ENCODE data around the gene NUMB.
"Not testable (repeated sequence)": the region's sequence is repeated elsewhere in the genome, so short reads cannot be mapped to it uniquely, and the experiment has no call there.

NUMB gene

GRCh38 chr14:73312687-73313086 is 145.7 kb downstream of the NUMB start:
- H3K4me3 ChIP-seq (ENCODE audit: insufficient read depth, low read depth, low read length, poor library complexity, severe bottlenecking): no peak overlapping the region
- H3K36me3 ChIP-seq (ENCODE audit: control insufficient read depth, insufficient read depth, low read length): no peaks in the 10 kb centered on the region
- peaks cover 3% of the 10 kb centered on the region for H3K4me1 ChIP-seq (ENCODE audit: control insufficient read depth, insufficient read depth, low read length, poor library complexity, severe bottlenecking)
- no peaks in the 10 kb centered on the region for H3K27me3 ChIP-seq (replicated peaks; ENCODE audit: control insufficient read depth, insufficient read depth, low read length, poor library complexity, severe bottlenecking)
- H3K27ac ChIP-seq (ENCODE audit: insufficient read depth, low read length, poor library complexity, severe bottlenecking): no peak overlapping the region
- H3K9me3 ChIP-seq (ENCODE audit: control insufficient read depth, low read length): no peaks in the 10 kb centered on the region
- DNase-seq: no peak

- no peak overlapping the region for H3K4me3 ChIP-seq (ENCODE audit: insufficient read depth, low read depth, low read length, poor library complexity, severe bottlenecking)
- no peaks in the 10 kb centered on the region for H3K9me3 ChIP-seq (ENCODE audit: control insufficient read depth, low read length)
- H3K36me3 ChIP-seq (ENCODE audit: control insufficient read depth, insufficient read depth, low read length): no peaks in the 10 kb centered on the region
- no peak overlapping the region for H3K27ac ChIP-seq (ENCODE audit: insufficient read depth, low read length, poor library complexity, severe bottlenecking)
- H3K27me3 ChIP-seq (replicated peaks; ENCODE audit: control insufficient read depth, insufficient read depth, low read length, poor library complexity, severe bottlenecking): no peaks in the 10 kb centered on the region
- H3K4me1 ChIP-seq (ENCODE audit: control insufficient read depth, insufficient read depth, low read length, poor library complexity, severe bottlenecking): peaks cover 3% of the 10 kb centered on the region
- no peak for DNase-seq
Measured at GRCh38 chr14:73311708-73312030, 146.7 kb downstream of the NUMB start.

GRCh38 chr14:73309207-73309606 is 149.1 kb downstream of the NUMB start:
- H3K9me3 ChIP-seq (ENCODE audit: control insufficient read depth, low read length); H3K4me1 ChIP-seq (ENCODE audit: control insufficient read depth, insufficient read depth, low read length, poor library complexity, severe bottlenecking); DNase-seq; H3K27ac ChIP-seq (ENCODE audit: insufficient read depth, low read length, poor library complexity, severe bottlenecking); H3K4me3 ChIP-seq (ENCODE audit: insufficient read depth, low read depth, low read length, poor library complexity, severe bottlenecking); H3K36me3 ChIP-seq (ENCODE audit: control insufficient read depth, insufficient read depth, low read length); H3K27me3 ChIP-seq (replicated peaks; ENCODE audit: control insufficient read depth, insufficient read depth, low read length, poor library complexity, severe bottlenecking): not testable (repeated sequence)

- H3K9me3 ChIP-seq (ENCODE audit: control insufficient read depth, low read length): no peaks in the 10 kb centered on the region
- DNase-seq: no peak
Measured at GRCh38 chr14:73307261-73307660, 151.1 kb downstream of the NUMB start.

GRCh38 chr14:73305499-73305898 is 152.8 kb downstream of the NUMB start:
- no peaks in the 10 kb centered on the region for H3K9me3 ChIP-seq (ENCODE audit: control insufficient read depth, low read length)
- no peak overlapping the region for H3K4me3 ChIP-seq (ENCODE audit: insufficient read depth, low read depth, low read length, poor library complexity, severe bottlenecking)
- H3K27ac ChIP-seq (ENCODE audit: insufficient read depth, low read length, poor library complexity, severe bottlenecking): no peak overlapping the region
- no peak for DNase-seq
- no peaks in the 10 kb centered on the region for H3K4me1 ChIP-seq (ENCODE audit: control insufficient read depth, insufficient read depth, low read length, poor library complexity, severe bottlenecking)
- H3K36me3 ChIP-seq (ENCODE audit: control insufficient read depth, insufficient read depth, low read length): no peaks in the 10 kb centered on the region
- H3K27me3 ChIP-seq (replicated peaks; ENCODE audit: control insufficient read depth, insufficient read depth, low read length, poor library complexity, severe bottlenecking): no peaks in the 10 kb centered on the region

More at GRCh38 chr14:73307261-73307660, 151.1 kb downstream of the NUMB start:
- no peaks in the 10 kb centered on the region for H3K27me3 ChIP-seq (replicated peaks; ENCODE audit: control insufficient read depth, insufficient read depth, low read length, poor library complexity, severe bottlenecking)
- H3K27ac ChIP-seq (ENCODE audit: insufficient read depth, low read length, poor library complexity, severe bottlenecking): no peak overlapping the region
- no peak overlapping the region for H3K4me3 ChIP-seq (ENCODE audit: insufficient read depth, low read depth, low read length, poor library complexity, severe bottlenecking)
- no peaks in the 10 kb centered on the region for H3K4me1 ChIP-seq (ENCODE audit: control insufficient read depth, insufficient read depth, low read length, poor library complexity, severe bottlenecking)
- no peaks in the 10 kb centered on the region for H3K36me3 ChIP-seq (ENCODE audit: control insufficient read depth, insufficient read depth, low read length)

- Histone ChIP-seq H3K27ac (ENCODE audit: insufficient read depth, low read length, poor library complexity, severe bottlenecking) (no peak overlapping the region), H3K4me3 (ENCODE audit: insufficient read depth, low read depth, low read length, poor library complexity, severe bottlenecking) (no peak overlapping the region), H3K36me3 (ENCODE audit: control insufficient read depth, insufficient read depth, low read length) (peaks cover 18% of the 10 kb centered on the region), H3K27me3 (replicated peaks; ENCODE audit: control insufficient read depth, insufficient read depth, low read length, poor library complexity, severe bottlenecking) (no peaks in the 10 kb centered on the region), H3K9me3 (ENCODE audit: control insufficient read depth, low read length) (no peaks in the 10 kb centered on the region), H3K4me1 (ENCODE audit: control insufficient read depth, insufficient read depth, low read length, poor library complexity, severe bottlenecking) (no peaks in the 10 kb centered on the region)
- DNase-seq: no peak
Measured at GRCh38 chr14:73295198-73295796, 163.0 kb downstream of the NUMB start.

GRCh38 chr14:73293782-73294781 is 164.3 kb downstream of the NUMB start:
- DNase-seq: no peak

GRCh38 chr14:73290279-73290678 is 168.1 kb downstream of the NUMB start:
- H3K9me3 ChIP-seq (ENCODE audit: control insufficient read depth, low read length): no peaks in the 10 kb centered on the region
- no peaks in the 10 kb centered on the region for H3K4me1 ChIP-seq (ENCODE audit: control insufficient read depth, insufficient read depth, low read length, poor library complexity, severe bottlenecking)
- no peak for DNase-seq
- no peak overlapping the region for H3K27ac ChIP-seq (ENCODE audit: insufficient read depth, low read length, poor library complexity, severe bottlenecking)
- H3K27me3 ChIP-seq (replicated peaks; ENCODE audit: control insufficient read depth, insufficient read depth, low read length, poor library complexity, severe bottlenecking): no peaks in the 10 kb centered on the region
- peaks cover 27% of the 10 kb centered on the region for H3K36me3 ChIP-seq (ENCODE audit: control insufficient read depth, insufficient read depth, low read length)
- no peak overlapping the region for H3K4me3 ChIP-seq (ENCODE audit: insufficient read depth, low read depth, low read length, poor library complexity, severe bottlenecking)

More at GRCh38 chr14:73293782-73294781, 164.3 kb downstream of the NUMB start:
- Histone ChIP-seq H3K9me3 (ENCODE audit: control insufficient read depth, low read length) (no peaks in the 10 kb centered on the region), H3K4me1 (ENCODE audit: control insufficient read depth, insufficient read depth, low read length, poor library complexity, severe bottlenecking) (no peaks in the 10 kb centered on the region), H3K36me3 (ENCODE audit: control insufficient read depth, insufficient read depth, low read length) (peaks cover 18% of the 10 kb centered on the region), H3K27ac (ENCODE audit: insufficient read depth, low read length, poor library complexity, severe bottlenecking) (no peak overlapping the region), H3K27me3 (replicated peaks; ENCODE audit: control insufficient read depth, insufficient read depth, low read length, poor library complexity, severe bottlenecking) (no peaks in the 10 kb centered on the region), H3K4me3 (ENCODE audit: insufficient read depth, low read depth, low read length, poor library complexity, severe bottlenecking) (no peak overlapping the region)

GRCh38 chr14:73289729-73290128 is 168.6 kb downstream of the NUMB start:
- H3K4me3 ChIP-seq (ENCODE audit: insufficient read depth, low read depth, low read length, poor library complexity, severe bottlenecking): no peak overlapping the region
- peaks cover 32% of the 10 kb centered on the region for H3K36me3 ChIP-seq (ENCODE audit: control insufficient read depth, insufficient read depth, low read length)
- no peaks in the 10 kb centered on the region for H3K4me1 ChIP-seq (ENCODE audit: control insufficient read depth, insufficient read depth, low read length, poor library complexity, severe bottlenecking)
- H3K9me3 ChIP-seq (ENCODE audit: control insufficient read depth, low read length): no peaks in the 10 kb centered on the region
- no peak overlapping the region for H3K27ac ChIP-seq (ENCODE audit: insufficient read depth, low read length, poor library complexity, severe bottlenecking)
- H3K27me3 ChIP-seq (replicated peaks; ENCODE audit: control insufficient read depth, insufficient read depth, low read length, poor library complexity, severe bottlenecking): no peaks in the 10 kb centered on the region
- no peak for DNase-seq

- H3K4me3 ChIP-seq (ENCODE audit: insufficient read depth, low read depth, low read length, poor library complexity, severe bottlenecking): no peak overlapping the region
- peaks cover 35% of the 10 kb centered on the region for H3K36me3 ChIP-seq (ENCODE audit: control insufficient read depth, insufficient read depth, low read length)
- no peak overlapping the region for H3K27ac ChIP-seq (ENCODE audit: insufficient read depth, low read length, poor library complexity, severe bottlenecking)
- DNase-seq: no peak
- H3K4me1 ChIP-seq (ENCODE audit: control insufficient read depth, insufficient read depth, low read length, poor library complexity, severe bottlenecking): no peaks in the 10 kb centered on the region
- no peaks in the 10 kb centered on the region for H3K9me3 ChIP-seq (ENCODE audit: control insufficient read depth, low read length)
- H3K27me3 ChIP-seq (replicated peaks; ENCODE audit: control insufficient read depth, insufficient read depth, low read length, poor library complexity, severe bottlenecking): no peaks in the 10 kb centered on the region
Measured at GRCh38 chr14:73289308-73289707, 169.0 kb downstream of the NUMB start.

Data from effector memory CD4-positive, alpha-beta T cell (primary cell).